ENCODE data around the gene DLG2.
"Not testable (repeated sequence)": the region's sequence is repeated elsewhere in the genome, so short reads cannot be mapped to it uniquely, and the experiment has no call there.

Gene DLG2

GRCh38 chr11:83764643-83765042 is 1862.5 kb downstream of the DLG2 start:
- DNase-seq (ENCODE audit: low read depth in 4 of 4, low spot score in 1 of 4): no peak

DNA sequence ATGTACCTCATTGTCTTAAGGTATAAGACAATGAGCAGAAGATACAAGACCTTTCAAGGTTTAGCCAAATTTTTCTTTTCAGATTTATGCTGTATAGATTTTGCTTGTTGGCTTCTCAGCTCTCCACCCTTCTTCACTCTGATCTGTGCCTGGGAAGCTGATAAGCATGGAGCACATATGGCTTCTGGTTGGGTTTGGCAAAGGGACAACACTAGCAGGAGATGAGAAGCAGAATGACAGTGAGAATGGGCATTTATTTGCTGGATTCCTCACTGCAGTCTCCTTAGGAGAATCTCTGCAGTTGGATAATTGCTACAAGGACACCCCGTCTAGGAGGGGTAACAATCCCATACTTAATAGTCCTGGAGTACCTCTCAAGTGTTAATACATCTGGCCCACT is 1866.2 kb downstream of the DLG2 start:
- no peak for DNase-seq (ENCODE audit: low read depth in 4 of 4, low spot score in 1 of 4)

GRCh38 chr11:83759148-83759547 is 1868.0 kb downstream of the DLG2 start:
- no peak for DNase-seq (ENCODE audit: low read depth in 4 of 4, low spot score in 1 of 4)

- no peak for DNase-seq (ENCODE audit: low read depth in 4 of 4, low spot score in 1 of 4)
These were observed 1876.1 kb downstream of the DLG2 start for GRCh38 chr11:83751041-83751440.

GRCh38 chr11:83746921-83747585 is 1880.1 kb downstream of the DLG2 start:
- DNase-seq (ENCODE audit: low read depth in 4 of 4, low spot score in 1 of 4): no peak

- DNase-seq (ENCODE audit: low read depth in 4 of 4, low spot score in 1 of 4): no peak
These were observed 1882.4 kb downstream of the DLG2 start for GRCh38 chr11:83744620-83745192.

DNA sequence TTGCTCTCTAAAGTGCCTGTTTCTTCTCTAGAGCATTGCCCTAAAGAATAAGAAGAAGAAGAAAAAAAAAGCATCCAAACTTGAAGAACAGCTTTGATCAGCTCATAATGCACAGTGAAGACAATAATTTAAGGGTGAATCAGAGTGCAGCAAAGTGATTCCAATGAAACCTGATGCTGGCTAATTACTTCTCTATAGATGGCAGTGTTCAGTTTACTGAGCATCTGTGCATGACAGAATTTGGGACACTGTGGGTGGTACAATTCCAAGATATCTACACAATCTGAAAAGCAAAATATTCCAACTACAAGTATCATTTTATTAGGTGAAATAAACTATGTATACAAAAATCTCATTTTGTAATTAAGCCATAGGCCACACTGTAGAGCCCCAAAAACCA is 1890.5 kb downstream of the DLG2 start:
- no peak for DNase-seq (ENCODE audit: low read depth in 4 of 4, low spot score in 1 of 4)

- DNase-seq (ENCODE audit: low read depth in 4 of 4, low spot score in 1 of 4): no peak
These were observed 1893.0 kb downstream of the DLG2 start for GRCh38 chr11:83734120-83734519.

DNA sequence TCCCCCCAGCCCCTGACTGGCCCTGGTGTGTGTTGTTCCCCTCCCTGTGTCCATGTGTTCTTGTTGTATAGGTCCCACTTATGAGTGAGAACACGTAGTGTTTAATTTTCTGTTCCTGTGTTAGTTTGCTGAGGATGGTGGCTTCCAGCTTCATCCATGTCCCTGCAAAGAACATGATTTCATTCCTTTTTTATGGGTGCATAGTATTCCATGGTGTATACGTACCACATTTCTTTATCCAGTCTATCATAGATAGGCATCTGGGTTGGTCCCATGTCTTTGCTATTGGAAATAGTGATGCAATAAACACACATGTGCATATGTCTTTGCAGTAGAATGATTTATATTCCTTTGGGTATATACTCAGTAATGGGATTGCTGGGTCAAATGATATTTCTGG is 1895.9 kb downstream of the DLG2 start:
- DNase-seq (ENCODE audit: low read depth in 4 of 4, low spot score in 1 of 4): not testable (repeated sequence)

DNA sequence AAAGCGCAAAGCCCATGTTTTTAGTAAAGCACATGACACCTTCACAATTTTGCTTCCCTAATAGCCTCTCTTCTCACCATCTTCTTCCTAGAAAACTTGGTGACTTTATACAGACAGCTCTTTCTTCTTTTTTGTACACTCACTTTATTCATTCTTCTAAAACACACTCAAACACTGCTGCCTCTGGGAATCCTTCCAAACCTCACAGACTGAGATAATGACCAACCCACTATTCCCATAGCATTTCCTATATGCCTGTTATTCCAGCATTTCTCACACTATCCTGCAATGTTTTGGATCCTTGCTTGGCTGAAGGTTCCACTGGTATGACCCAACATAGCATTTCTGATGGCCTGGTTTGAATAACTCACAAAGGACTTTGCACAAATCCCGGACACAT is 1898.9 kb downstream of the DLG2 start:
- no peak for DNase-seq (ENCODE audit: low read depth in 4 of 4, low spot score in 1 of 4)

GRCh38 chr11:83727251-83727650 is 1899.9 kb downstream of the DLG2 start:
- DNase-seq (ENCODE audit: low read depth in 4 of 4, low spot score in 1 of 4): no peak

- no peak for DNase-seq (ENCODE audit: low read depth in 4 of 4, low spot score in 1 of 4)
These were observed 1900.8 kb downstream of the DLG2 start for GRCh38 chr11:83726316-83726715.

DNA sequence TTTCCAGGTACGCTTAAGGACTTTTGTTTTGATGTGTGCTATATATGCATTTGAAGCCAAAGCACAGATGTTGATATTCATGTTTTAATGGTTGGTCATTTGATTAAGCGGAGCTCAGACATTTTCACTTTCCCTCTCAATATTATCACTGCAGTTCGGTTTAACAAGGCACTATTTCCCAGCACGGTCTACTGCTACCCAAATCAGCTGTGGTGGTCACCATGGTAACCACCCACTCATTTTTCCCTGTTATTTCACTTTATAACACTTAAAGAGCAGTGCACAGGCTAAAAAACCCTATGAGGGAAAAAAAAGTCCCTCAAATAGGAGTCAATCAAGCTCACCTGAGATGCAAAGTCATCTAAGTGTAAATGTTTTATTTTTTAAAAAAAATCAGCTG is 1901.4 kb downstream of the DLG2 start:
- DNase-seq (ENCODE audit: low read depth in 4 of 4, low spot score in 1 of 4): no peak

DNA sequence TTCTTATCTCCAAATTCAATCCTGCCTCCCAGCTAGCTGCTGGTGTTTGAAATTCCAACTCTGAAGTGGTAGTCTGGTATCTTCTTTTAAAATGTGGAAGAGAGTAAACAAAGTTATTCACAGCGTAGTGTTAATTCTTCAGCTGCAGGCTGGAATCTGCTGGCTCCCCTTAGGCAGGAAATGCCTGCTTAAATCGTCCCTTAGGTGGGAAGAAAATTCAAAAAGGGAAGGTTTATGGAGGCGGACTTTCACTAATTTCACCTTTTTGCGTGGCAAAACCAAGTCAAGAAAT is 1901.9 kb downstream of the DLG2 start:
- DNase-seq (ENCODE audit: low read depth in 4 of 4, low spot score in 1 of 4): no peak

- no peak for DNase-seq (ENCODE audit: low read depth in 4 of 4, low spot score in 1 of 4)
These were observed 1903.1 kb downstream of the DLG2 start for GRCh38 chr11:83723999-83724398.

GRCh38 chr11:83722392-83723119 is 1904.6 kb downstream of the DLG2 start:
- no peak for DNase-seq (ENCODE audit: low read depth in 4 of 4, low spot score in 1 of 4)

GRCh38 chr11:83721263-83721662 is 1905.9 kb downstream of the DLG2 start:
- no peak for DNase-seq (ENCODE audit: low read depth in 4 of 4, low spot score in 1 of 4)

GRCh38 chr11:83720675-83721074 is 1906.5 kb downstream of the DLG2 start:
- DNase-seq (ENCODE audit: low read depth in 4 of 4, low spot score in 1 of 4): no peak

GRCh38 chr11:83717537-83717936 is 1909.6 kb downstream of the DLG2 start:
- DNase-seq (ENCODE audit: low read depth in 4 of 4, low spot score in 1 of 4): no peak

- DNase-seq (ENCODE audit: low read depth in 4 of 4, low spot score in 1 of 4): no peak
These were observed 1911.1 kb downstream of the DLG2 start for GRCh38 chr11:83715927-83716535.

GRCh38 chr11:83713708-83714107 is 1913.4 kb downstream of the DLG2 start:
- DNase-seq (ENCODE audit: low read depth in 4 of 4, low spot score in 1 of 4): no peak

- DNase-seq (ENCODE audit: low read depth in 4 of 4, low spot score in 1 of 4): no peak
These were observed 1916.0 kb downstream of the DLG2 start for GRCh38 chr11:83711106-83711527.

All from stimulated activated CD4-positive, alpha-beta T cell treated with anti-CD3 and anti-CD28 coated beads, Interleukin-1b, Interleukin-23, amount 100 ng/mL, for 24 hours (primary cell).